ENCODE measurements around the gene RSU1.
"Not testable (repeated sequence)": the region's sequence is repeated elsewhere in the genome, so short reads cannot be mapped to it uniquely, and the experiment has no call there.

RSU1 gene

GRCh38 chr10:16752849-16753248, 64.4 kb downstream of the RSU1 start:
- DNase-seq; H3K9me3 Mint-ChIP-seq; H3K4me1 Mint-ChIP-seq (ENCODE audit: low read depth); H3K27me3 Mint-ChIP-seq; H3K4me3 Mint-ChIP-seq; H3K27ac Mint-ChIP-seq: not testable (repeated sequence)
- peaks cover 84% of the 10 kb centered on the region for H3K36me3 Mint-ChIP-seq (ENCODE audit: low read depth)

- Mint-ChIP-seq H3K27ac (no peak overlapping the region), H3K36me3 (ENCODE audit: low read depth) (peaks cover 85% of the 10 kb centered on the region), H3K9me3 (no peaks in the 10 kb centered on the region), H3K4me3 (no peak overlapping the region), H3K4me1 (ENCODE audit: low read depth) (peaks cover 5% of the 10 kb centered on the region), H3K27me3 (no peaks in the 10 kb centered on the region)
- DNase-seq, result no peak
These were observed 65.1 kb downstream of the RSU1 start for GRCh38 chr10:16752099-16752498.

GRCh38 chr10:16751244-16751643, 66.0 kb downstream of the RSU1 start:
- no peaks in the 10 kb centered on the region for H3K9me3 Mint-ChIP-seq

GRCh38 chr10:16750461-16750860, 66.8 kb downstream of the RSU1 start:
- no peak for DNase-seq
- H3K4me1 Mint-ChIP-seq (ENCODE audit: low read depth), result no peaks in the 10 kb centered on the region
- no peaks in the 10 kb centered on the region for H3K9me3 Mint-ChIP-seq
- no peak overlapping the region for H3K4me3 Mint-ChIP-seq
- no peak overlapping the region for H3K27ac Mint-ChIP-seq
- H3K36me3 Mint-ChIP-seq (ENCODE audit: low read depth), result peaks cover 86% of the 10 kb centered on the region
- no peaks in the 10 kb centered on the region for H3K27me3 Mint-ChIP-seq

More at GRCh38 chr10:16751244-16751643, 66.0 kb downstream of the RSU1 start:
- Mint-ChIP-seq H3K4me3 (no peak overlapping the region), H3K4me1 (ENCODE audit: low read depth) (peaks cover 2% of the 10 kb centered on the region), H3K27me3 (no peaks in the 10 kb centered on the region), H3K27ac (no peak overlapping the region), H3K36me3 (ENCODE audit: low read depth) (peaks cover 86% of the 10 kb centered on the region)
- no peak for DNase-seq

- H3K27me3 Mint-ChIP-seq, result no peaks in the 10 kb centered on the region
- DNase-seq, result no peak
- no peak overlapping the region for H3K4me3 Mint-ChIP-seq
- H3K4me1 Mint-ChIP-seq (ENCODE audit: low read depth), result no peaks in the 10 kb centered on the region
- H3K9me3 Mint-ChIP-seq, result no peaks in the 10 kb centered on the region
- H3K27ac Mint-ChIP-seq, result no peak overlapping the region
- peaks cover 83% of the 10 kb centered on the region for H3K36me3 Mint-ChIP-seq (ENCODE audit: low read depth)
These were observed 68.5 kb downstream of the RSU1 start for GRCh38 chr10:16748749-16749148.

- no peak for DNase-seq
- no peak overlapping the region for H3K27ac Mint-ChIP-seq
- H3K4me1 Mint-ChIP-seq (ENCODE audit: low read depth), result peaks cover 2% of the 10 kb centered on the region
- no peak overlapping the region for H3K4me3 Mint-ChIP-seq
- no peaks in the 10 kb centered on the region for H3K27me3 Mint-ChIP-seq
- H3K9me3 Mint-ChIP-seq, result no peaks in the 10 kb centered on the region
- peaks cover 76% of the 10 kb centered on the region for H3K36me3 Mint-ChIP-seq (ENCODE audit: low read depth)
These were observed 70.4 kb downstream of the RSU1 start for GRCh38 chr10:16746856-16747255.

- H3K36me3 Mint-ChIP-seq (ENCODE audit: low read depth), result peaks cover 76% of the 10 kb centered on the region
- no peak overlapping the region for H3K27ac Mint-ChIP-seq
These were observed 72.2 kb downstream of the RSU1 start for GRCh38 chr10:16745061-16745460.

GRCh38 chr10:16742165-16742960, 74.9 kb downstream of the RSU1 start:
- Mint-ChIP-seq H3K4me1 (ENCODE audit: low read depth) (peaks cover 2% of the 10 kb centered on the region), H3K36me3 (ENCODE audit: low read depth) (peaks cover 78% of the 10 kb centered on the region), H3K4me3 (no peak overlapping the region), H3K27ac (no peak overlapping the region), H3K9me3 (peaks cover 7% of the 10 kb centered on the region), H3K27me3 (no peaks in the 10 kb centered on the region)
- no peak for DNase-seq

More at GRCh38 chr10:16745061-16745460, 72.2 kb downstream of the RSU1 start:
- no peak overlapping the region for H3K4me3 Mint-ChIP-seq
- no peaks in the 10 kb centered on the region for H3K27me3 Mint-ChIP-seq
- no peak for DNase-seq
- no peaks in the 10 kb centered on the region for H3K9me3 Mint-ChIP-seq
- H3K4me1 Mint-ChIP-seq (ENCODE audit: low read depth), result peaks cover 2% of the 10 kb centered on the region

GRCh38 chr10:16741540-16741939, 75.7 kb downstream of the RSU1 start:
- DNase-seq, result no peak
- Mint-ChIP-seq H3K36me3 (ENCODE audit: low read depth) (peaks cover 80% of the 10 kb centered on the region), H3K4me3 (no peak overlapping the region), H3K27ac (no peak overlapping the region), H3K9me3 (peaks cover 9% of the 10 kb centered on the region), H3K27me3 (no peaks in the 10 kb centered on the region), H3K4me1 (ENCODE audit: low read depth) (peaks cover 2% of the 10 kb centered on the region)

GRCh38 chr10:16737420-16737819, 79.8 kb downstream of the RSU1 start:
- Mint-ChIP-seq H3K4me1 (ENCODE audit: low read depth) (peaks cover 4% of the 10 kb centered on the region), H3K27ac (no peak overlapping the region), H3K4me3 (no peak overlapping the region), H3K36me3 (ENCODE audit: low read depth) (peaks cover 93% of the 10 kb centered on the region), H3K9me3 (peaks cover 12% of the 10 kb centered on the region), H3K27me3 (no peaks in the 10 kb centered on the region)
- DNase-seq, result no peak

- DNase-seq, result no peak
- H3K36me3 Mint-ChIP-seq (ENCODE audit: low read depth), result peaks cover 92% of the 10 kb centered on the region
- H3K4me3 Mint-ChIP-seq, result no peak overlapping the region
- peaks cover 12% of the 10 kb centered on the region for H3K9me3 Mint-ChIP-seq
- no peak overlapping the region for H3K27ac Mint-ChIP-seq
- peaks cover 8% of the 10 kb centered on the region for H3K4me1 Mint-ChIP-seq (ENCODE audit: low read depth)
- H3K27me3 Mint-ChIP-seq, result no peaks in the 10 kb centered on the region
These were observed 81.6 kb downstream of the RSU1 start for GRCh38 chr10:16735671-16736070.

GRCh38 chr10:16732376-16732775, 84.8 kb downstream of the RSU1 start:
- peaks cover 16% of the 10 kb centered on the region for H3K4me1 Mint-ChIP-seq (ENCODE audit: low read depth)

GRCh38 chr10:16728266-16728665, 89.0 kb downstream of the RSU1 start:
- no peak overlapping the region for H3K4me3 Mint-ChIP-seq
- DNase-seq, result no peak
- no peaks in the 10 kb centered on the region for H3K27me3 Mint-ChIP-seq
- no peak overlapping the region for H3K27ac Mint-ChIP-seq
- peaks cover 14% of the 10 kb centered on the region for H3K4me1 Mint-ChIP-seq (ENCODE audit: low read depth)
- H3K9me3 Mint-ChIP-seq, result peaks cover 3% of the 10 kb centered on the region
- peaks cover 85% of the 10 kb centered on the region for H3K36me3 Mint-ChIP-seq (ENCODE audit: low read depth)

More at GRCh38 chr10:16732376-16732775, 84.8 kb downstream of the RSU1 start:
- peaks cover 8% of the 10 kb centered on the region for H3K9me3 Mint-ChIP-seq
- peaks cover 94% of the 10 kb centered on the region for H3K36me3 Mint-ChIP-seq (ENCODE audit: low read depth)
- DNase-seq, result no peak
- no peak overlapping the region for H3K4me3 Mint-ChIP-seq
- no peaks in the 10 kb centered on the region for H3K27me3 Mint-ChIP-seq
- peak overlapping the region; percentile 20 for H3K27ac Mint-ChIP-seq

GRCh38 chr10:16727666-16728065, 89.6 kb downstream of the RSU1 start:
- Mint-ChIP-seq H3K27me3 (no peaks in the 10 kb centered on the region), H3K4me3 (no peak overlapping the region), H3K4me1 (ENCODE audit: low read depth) (peaks cover 14% of the 10 kb centered on the region), H3K36me3 (ENCODE audit: low read depth) (peaks cover 86% of the 10 kb centered on the region), H3K9me3 (peaks cover 3% of the 10 kb centered on the region), H3K27ac (no peak overlapping the region)
- no peak for DNase-seq

- H3K27ac Mint-ChIP-seq, result no peak overlapping the region
- H3K4me1 Mint-ChIP-seq (ENCODE audit: low read depth), result peaks cover 3% of the 10 kb centered on the region
- no peak overlapping the region for H3K4me3 Mint-ChIP-seq
- H3K36me3 Mint-ChIP-seq (ENCODE audit: low read depth), result peaks cover 82% of the 10 kb centered on the region
- DNase-seq, result no peak
- H3K27me3 Mint-ChIP-seq, result no peaks in the 10 kb centered on the region
- H3K9me3 Mint-ChIP-seq, result peaks cover 5% of the 10 kb centered on the region
These were observed 92.7 kb downstream of the RSU1 start for GRCh38 chr10:16724509-16724908.
